ENCODE data around the gene NBEA.
"Not testable (repeated sequence)": the region's sequence is repeated elsewhere in the genome, so short reads cannot be mapped to it uniquely, and the experiment has no call there.

The NBEA gene

GRCh38 chr13:34901572-34901971, 40.5 kb upstream of the NBEA start:
- Histone ChIP-seq H3K36me3 (replicated peaks) (no peaks in the 10 kb centered on the region), H3K27ac (no peak overlapping the region), H3K4me3 (ENCODE audit: low read depth, low read length) (no peak overlapping the region), H3K27me3 (replicated peaks) (no peaks in the 10 kb centered on the region)
- no peak for DNase-seq
- TF ChIP-seq, protein P1, sequence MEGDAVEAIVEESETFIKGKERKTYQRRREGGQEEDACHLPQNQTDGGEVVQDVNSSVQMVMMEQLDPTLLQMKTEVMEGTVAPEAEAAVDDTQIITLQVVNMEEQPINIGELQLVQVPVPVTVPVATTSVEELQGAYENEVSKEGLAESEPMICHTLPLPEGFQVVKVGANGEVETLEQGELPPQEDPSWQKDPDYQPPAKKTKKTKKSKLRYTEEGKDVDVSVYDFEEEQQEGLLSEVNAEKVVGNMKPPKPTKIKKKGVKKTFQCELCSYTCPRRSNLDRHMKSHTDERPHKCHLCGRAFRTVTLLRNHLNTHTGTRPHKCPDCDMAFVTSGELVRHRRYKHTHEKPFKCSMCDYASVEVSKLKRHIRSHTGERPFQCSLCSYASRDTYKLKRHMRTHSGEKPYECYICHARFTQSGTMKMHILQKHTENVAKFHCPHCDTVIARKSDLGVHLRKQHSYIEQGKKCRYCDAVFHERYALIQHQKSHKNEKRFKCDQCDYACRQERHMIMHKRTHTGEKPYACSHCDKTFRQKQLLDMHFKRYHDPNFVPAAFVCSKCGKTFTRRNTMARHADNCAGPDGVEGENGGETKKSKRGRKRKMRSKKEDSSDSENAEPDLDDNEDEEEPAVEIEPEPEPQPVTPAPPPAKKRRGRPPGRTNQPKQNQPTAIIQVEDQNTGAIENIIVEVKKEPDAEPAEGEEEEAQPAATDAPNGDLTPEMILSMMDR (IDR thresholded peaks at IDR 0.05; ENCODE audit: low read depth, low read length, missing control alignments): no peak
- in situ Hi-C loops (cut with HindIII; ENCODE audit: low pct_ligation_motif_present, low sequenced_read_pairs): no loop called here

DNA sequence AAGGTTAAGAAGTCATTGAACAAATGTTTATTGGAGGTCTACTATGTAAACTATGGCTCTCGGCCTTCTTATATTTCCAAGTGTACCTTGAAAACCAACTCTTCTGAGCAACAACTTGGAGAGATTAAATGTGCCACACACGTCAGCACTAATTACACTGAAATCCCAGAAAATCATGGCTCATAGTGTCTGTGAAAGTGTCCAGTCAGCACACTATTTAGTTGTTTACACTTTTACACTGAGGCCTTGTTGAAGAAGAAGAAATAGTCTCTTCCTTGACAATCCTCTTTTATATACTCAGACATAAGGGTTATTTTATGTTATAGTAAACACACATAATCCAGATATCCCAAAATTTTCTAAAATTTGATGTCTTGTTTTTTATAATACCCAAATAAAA, 30.9 kb upstream of the NBEA start:
- in situ Hi-C loops (cut with HindIII; ENCODE audit: low pct_ligation_motif_present, low sequenced_read_pairs): no loop called here
- no peak for DNase-seq
- no peak overlapping the region for H3K4me3 ChIP-seq (ENCODE audit: low read depth, low read length)
- H3K27me3 ChIP-seq (replicated peaks): no peaks in the 10 kb centered on the region
- H3K27ac ChIP-seq: no peak overlapping the region
- H3K36me3 ChIP-seq (replicated peaks): no peaks in the 10 kb centered on the region
- TF ChIP-seq, protein P1 (IDR thresholded peaks at IDR 0.05; ENCODE audit: low read depth, low read length, missing control alignments): no peak

DNA sequence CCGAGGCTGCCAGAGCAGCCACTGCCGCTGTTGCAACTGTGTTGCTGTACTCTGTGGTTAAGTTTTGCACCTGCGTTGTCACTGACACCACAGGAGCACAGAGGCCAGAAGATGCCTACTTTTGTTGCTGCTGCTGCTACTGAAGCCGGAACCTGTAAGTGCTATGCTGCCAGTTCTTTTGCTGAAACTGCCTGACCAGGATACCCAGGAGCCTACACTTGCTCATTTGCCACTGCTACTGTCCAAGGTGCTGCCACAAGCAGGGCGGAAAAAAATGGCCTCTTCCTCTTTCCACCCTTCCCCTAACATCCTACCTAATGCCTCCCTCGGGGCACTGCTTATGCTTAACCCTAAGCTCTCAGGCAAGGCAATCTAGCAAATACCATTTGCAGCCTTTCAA, 29.0 kb upstream of the NBEA start:
- H3K4me3 ChIP-seq (ENCODE audit: low read depth, low read length): no peak overlapping the region
- DNase-seq: peak; percentile 10
- H3K27me3 ChIP-seq (replicated peaks): no peaks in the 10 kb centered on the region
- in situ Hi-C loops (cut with HindIII; ENCODE audit: low pct_ligation_motif_present, low sequenced_read_pairs): no loop called here
- TF ChIP-seq, protein P1 (IDR thresholded peaks at IDR 0.05; ENCODE audit: low read depth, low read length, missing control alignments): no peak
- no peaks in the 10 kb centered on the region for H3K36me3 ChIP-seq (replicated peaks)
- no peak overlapping the region for H3K27ac ChIP-seq

DNA sequence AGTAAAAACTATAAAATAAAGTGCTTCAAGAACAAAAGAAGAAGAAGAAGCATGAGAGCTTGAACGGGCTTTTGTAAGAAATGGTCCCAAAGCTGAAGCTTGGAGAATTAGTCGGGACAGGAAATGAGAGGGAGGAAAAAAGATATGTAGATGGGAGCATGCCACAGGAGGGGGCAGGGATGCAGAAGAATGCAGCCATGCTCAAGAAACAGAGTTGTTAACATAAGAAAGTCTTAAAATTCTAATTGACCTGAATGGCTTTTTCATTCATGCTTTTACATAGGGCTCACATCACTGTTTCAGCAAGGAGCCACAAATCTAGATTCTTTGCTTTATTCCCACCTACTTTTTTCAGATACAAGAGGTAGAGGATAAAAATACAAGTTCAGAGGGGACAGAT, 27.7 kb upstream of the NBEA start:
- no peaks in the 10 kb centered on the region for H3K36me3 ChIP-seq (replicated peaks)
- in situ Hi-C loops (cut with HindIII; ENCODE audit: low pct_ligation_motif_present, low sequenced_read_pairs): no loop called here
- H3K27me3 ChIP-seq (replicated peaks): no peaks in the 10 kb centered on the region
- H3K27ac ChIP-seq: no peak overlapping the region
- TF ChIP-seq, protein P1 (IDR thresholded peaks at IDR 0.05; ENCODE audit: low read depth, low read length, missing control alignments): no peak
- no peak for DNase-seq
- no peak overlapping the region for H3K4me3 ChIP-seq (ENCODE audit: low read depth, low read length)

- peak; percentile 71 for DNase-seq
- TF ChIP-seq, protein P1 (IDR thresholded peaks at IDR 0.05; ENCODE audit: low read depth, low read length, missing control alignments): no peak
Observed at GRCh38 chr13:34926508-34926907, 15.6 kb upstream of the NBEA start.

DNA sequence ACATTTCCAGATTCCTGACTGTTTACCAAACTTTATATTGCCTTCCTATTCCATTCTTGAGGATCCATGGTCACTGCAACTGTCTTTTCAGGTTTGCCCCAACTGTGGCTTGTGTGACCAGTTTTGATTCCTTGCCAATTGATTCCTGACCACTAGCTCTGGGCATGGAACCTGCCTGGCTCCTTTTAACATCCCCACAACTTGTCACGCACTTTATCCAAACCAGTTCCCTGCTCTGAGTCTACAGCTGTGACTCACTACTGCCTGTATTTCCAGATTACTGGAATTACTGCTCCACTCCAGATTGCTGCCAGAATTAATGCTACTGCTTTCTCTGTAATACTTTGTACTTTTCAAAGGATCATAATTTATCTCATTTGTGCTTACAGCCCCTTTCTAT, 13.4 kb upstream of the NBEA start:
- in situ Hi-C loops (cut with HindIII; ENCODE audit: low pct_ligation_motif_present, low sequenced_read_pairs); H3K27ac ChIP-seq; H3K36me3 ChIP-seq (replicated peaks); H3K4me3 ChIP-seq (ENCODE audit: low read depth, low read length); H3K27me3 ChIP-seq (replicated peaks); DNase-seq: not testable (repeated sequence)

More at GRCh38 chr13:34926508-34926907, 15.6 kb upstream of the NBEA start:
- Histone ChIP-seq H3K4me3 (ENCODE audit: low read depth, low read length) (no peak overlapping the region), H3K27me3 (replicated peaks) (no peaks in the 10 kb centered on the region), H3K27ac (no peak overlapping the region), H3K36me3 (replicated peaks) (no peaks in the 10 kb centered on the region)
- in situ Hi-C loops (cut with HindIII; ENCODE audit: low pct_ligation_motif_present, low sequenced_read_pairs): no loop called here

Data from brain microvascular endothelial cell (primary cell).